ENCODE data around the gene ADAT1. TPM values are rescaled to one million over a fixed set of nuclear protein-coding genes. Genes with fewer than 3 reads are reported as not detected.

ADAT1 gene
- total and polyA plus RNA-seq, 4 donors: 13.2 to 42.3 (median 18.5) TPM

- TF ChIP-seq, protein P1, sequence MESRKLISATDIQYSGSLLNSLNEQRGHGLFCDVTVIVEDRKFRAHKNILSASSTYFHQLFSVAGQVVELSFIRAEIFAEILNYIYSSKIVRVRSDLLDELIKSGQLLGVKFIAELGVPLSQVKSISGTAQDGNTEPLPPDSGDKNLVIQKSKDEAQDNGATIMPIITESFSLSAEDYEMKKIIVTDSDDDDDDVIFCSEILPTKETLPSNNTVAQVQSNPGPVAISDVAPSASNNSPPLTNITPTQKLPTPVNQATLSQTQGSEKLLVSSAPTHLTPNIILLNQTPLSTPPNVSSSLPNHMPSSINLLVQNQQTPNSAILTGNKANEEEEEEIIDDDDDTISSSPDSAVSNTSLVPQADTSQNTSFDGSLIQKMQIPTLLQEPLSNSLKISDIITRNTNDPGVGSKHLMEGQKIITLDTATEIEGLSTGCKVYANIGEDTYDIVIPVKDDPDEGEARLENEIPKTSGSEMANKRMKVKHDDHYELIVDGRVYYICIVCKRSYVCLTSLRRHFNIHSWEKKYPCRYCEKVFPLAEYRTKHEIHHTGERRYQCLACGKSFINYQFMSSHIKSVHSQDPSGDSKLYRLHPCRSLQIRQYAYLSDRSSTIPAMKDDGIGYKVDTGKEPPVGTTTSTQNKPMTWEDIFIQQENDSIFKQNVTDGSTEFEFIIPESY (IDR thresholded peaks at IDR 0.05): no peak
- no peak for TF ChIP-seq TAF1 (conservative IDR thresholded peaks at IDR 0.05)
These were observed 37.2 kb upstream of the ADAT1 start (continued) for GRCh38 chr16:75660321-75660720.

GRCh38 chr16:75658175-75658574 is 35.1 kb upstream of the ADAT1 start:
- Histone ChIP-seq H3K27ac (ENCODE audit: low read depth in 1 of 2, low read length in 2 of 2) (no peak overlapping the region), H3K4me3 (ENCODE audit: low read depth in 1 of 3, low read length in 3 of 3) (no peak overlapping the region), H3K9ac (ENCODE audit: low read depth in 1 of 2, low read length in 2 of 2) (no peak overlapping the region), H3K27me3 (ENCODE audit: control insufficient read depth in 4 of 4, insufficient read depth in 4 of 4, low read length in 3 of 4) (no peaks in the 10 kb centered on the region), H3K9me3 (ENCODE audit: control insufficient read depth in 4 of 4, low read length in 3 of 4) (no peaks in the 10 kb centered on the region), H3K36me3 (ENCODE audit: control insufficient read depth in 4 of 4, insufficient read depth in 3 of 4, low read depth in 1 of 4, low read length in 3 of 4) (peaks cover 11 to 44% (median 37%) of the 10 kb centered on the region in 4 donors), H3K4me1 (ENCODE audit: control insufficient read depth in 4 of 4, insufficient read depth in 4 of 4, low read length in 3 of 4) (peaks cover 0 to 5% (median 0%) of the 10 kb centered on the region in 4 donors)
- TF ChIP-seq, protein P1 (IDR thresholded peaks at IDR 0.05): no peak
- TF ChIP-seq, protein P2, sequence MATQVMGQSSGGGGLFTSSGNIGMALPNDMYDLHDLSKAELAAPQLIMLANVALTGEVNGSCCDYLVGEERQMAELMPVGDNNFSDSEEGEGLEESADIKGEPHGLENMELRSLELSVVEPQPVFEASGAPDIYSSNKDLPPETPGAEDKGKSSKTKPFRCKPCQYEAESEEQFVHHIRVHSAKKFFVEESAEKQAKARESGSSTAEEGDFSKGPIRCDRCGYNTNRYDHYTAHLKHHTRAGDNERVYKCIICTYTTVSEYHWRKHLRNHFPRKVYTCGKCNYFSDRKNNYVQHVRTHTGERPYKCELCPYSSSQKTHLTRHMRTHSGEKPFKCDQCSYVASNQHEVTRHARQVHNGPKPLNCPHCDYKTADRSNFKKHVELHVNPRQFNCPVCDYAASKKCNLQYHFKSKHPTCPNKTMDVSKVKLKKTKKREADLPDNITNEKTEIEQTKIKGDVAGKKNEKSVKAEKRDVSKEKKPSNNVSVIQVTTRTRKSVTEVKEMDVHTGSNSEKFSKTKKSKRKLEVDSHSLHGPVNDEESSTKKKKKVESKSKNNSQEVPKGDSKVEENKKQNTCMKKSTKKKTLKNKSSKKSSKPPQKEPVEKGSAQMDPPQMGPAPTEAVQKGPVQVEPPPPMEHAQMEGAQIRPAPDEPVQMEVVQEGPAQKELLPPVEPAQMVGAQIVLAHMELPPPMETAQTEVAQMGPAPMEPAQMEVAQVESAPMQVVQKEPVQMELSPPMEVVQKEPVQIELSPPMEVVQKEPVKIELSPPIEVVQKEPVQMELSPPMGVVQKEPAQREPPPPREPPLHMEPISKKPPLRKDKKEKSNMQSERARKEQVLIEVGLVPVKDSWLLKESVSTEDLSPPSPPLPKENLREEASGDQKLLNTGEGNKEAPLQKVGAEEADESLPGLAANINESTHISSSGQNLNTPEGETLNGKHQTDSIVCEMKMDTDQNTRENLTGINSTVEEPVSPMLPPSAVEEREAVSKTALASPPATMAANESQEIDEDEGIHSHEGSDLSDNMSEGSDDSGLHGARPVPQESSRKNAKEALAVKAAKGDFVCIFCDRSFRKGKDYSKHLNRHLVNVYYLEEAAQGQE (IDR thresholded peaks at IDR 0.05): no peak
- TF ChIP-seq RAD21 (IDR thresholded peaks at IDR 0.05) (no peak), TAF1 (conservative IDR thresholded peaks at IDR 0.05) (no peak), ATF3 (IDR thresholded peaks at IDR 0.05) (no peak), GABPA (IDR thresholded peaks at IDR 0.05 in 1 of 2, conservative IDR thresholded peaks at IDR 0.05 in 1 of 2) (no peak), HNF4G (IDR thresholded peaks at IDR 0.05) (no peak), FOXA1 (IDR thresholded peaks at IDR 0.05) (no peak), YY1 (IDR thresholded peaks at IDR 0.05) (no peak), CTCF (IDR thresholded peaks at IDR 0.05; ENCODE audit: low read depth, low read length, missing input control) (no peak), SP1 (IDR thresholded peaks at IDR 0.05) (no peak), JUND (IDR thresholded peaks at IDR 0.05) (no peak), NR2F2 (IDR thresholded peaks at IDR 0.05) (no peak), EGR1 (IDR thresholded peaks at IDR 0.05; ENCODE audit: low read depth in 2 of 2) (no peak), RXRA (IDR thresholded peaks at IDR 0.05) (no peak), FOXA2 (IDR thresholded peaks at IDR 0.05) (no peak)
- TF ChIP-seq, protein P3, sequence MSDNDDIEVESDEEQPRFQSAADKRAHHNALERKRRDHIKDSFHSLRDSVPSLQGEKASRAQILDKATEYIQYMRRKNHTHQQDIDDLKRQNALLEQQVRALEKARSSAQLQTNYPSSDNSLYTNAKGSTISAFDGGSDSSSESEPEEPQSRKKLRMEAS (IDR thresholded peaks at IDR 0.05): no peak
- no peak for DNase-seq (ENCODE audit: low spot score)
- whole genome bisulfite sequencing: 98% methylated on average over 2 of the region's 2 CpGs

Data from liver (tissue), 9 donors.